ENCODE measurements around the gene C3orf62.
"Not testable (repeated sequence)": the region's sequence is repeated elsewhere in the genome, so short reads cannot be mapped to it uniquely, and the experiment has no call there.

Gene C3orf62

DNA sequence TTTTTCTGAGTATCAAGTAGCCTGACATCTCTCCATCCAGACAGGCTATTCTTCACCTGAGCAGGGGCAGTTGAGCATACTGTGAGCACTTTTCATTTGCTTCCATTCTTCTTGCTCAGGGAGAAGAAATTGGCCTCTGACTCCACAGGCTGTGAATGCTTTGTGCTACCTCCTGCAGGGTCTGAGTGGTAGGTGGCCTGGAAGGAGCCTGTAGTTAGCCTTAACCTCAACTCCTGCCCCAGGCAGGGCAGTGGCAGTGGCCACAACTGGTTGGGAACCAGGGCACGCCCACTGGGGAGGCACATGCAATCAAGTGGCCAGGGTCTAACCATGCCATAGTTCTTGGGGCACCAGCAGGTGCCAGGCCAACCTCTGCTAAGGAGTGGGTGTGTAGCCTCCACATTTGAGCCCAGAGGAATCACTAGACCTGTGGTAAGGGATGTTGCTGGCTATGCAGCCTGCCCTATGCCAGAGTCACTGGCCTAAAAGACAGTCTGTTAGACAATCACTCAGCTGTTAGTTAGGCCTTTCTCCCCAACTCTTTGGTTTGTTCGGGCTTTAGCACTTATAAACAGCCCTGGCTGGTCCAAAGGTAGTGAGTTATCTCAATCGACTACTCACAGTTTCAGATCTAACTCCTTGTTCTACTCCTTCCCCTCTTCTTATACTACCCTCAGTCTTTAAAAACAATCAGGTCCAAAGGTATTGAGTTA lies 7.4 kb downstream of the C3orf62 start:
- in situ Hi-C loops (cut with MboI; ENCODE audit: low sequenced_read_pairs), result no loop called here

DNA sequence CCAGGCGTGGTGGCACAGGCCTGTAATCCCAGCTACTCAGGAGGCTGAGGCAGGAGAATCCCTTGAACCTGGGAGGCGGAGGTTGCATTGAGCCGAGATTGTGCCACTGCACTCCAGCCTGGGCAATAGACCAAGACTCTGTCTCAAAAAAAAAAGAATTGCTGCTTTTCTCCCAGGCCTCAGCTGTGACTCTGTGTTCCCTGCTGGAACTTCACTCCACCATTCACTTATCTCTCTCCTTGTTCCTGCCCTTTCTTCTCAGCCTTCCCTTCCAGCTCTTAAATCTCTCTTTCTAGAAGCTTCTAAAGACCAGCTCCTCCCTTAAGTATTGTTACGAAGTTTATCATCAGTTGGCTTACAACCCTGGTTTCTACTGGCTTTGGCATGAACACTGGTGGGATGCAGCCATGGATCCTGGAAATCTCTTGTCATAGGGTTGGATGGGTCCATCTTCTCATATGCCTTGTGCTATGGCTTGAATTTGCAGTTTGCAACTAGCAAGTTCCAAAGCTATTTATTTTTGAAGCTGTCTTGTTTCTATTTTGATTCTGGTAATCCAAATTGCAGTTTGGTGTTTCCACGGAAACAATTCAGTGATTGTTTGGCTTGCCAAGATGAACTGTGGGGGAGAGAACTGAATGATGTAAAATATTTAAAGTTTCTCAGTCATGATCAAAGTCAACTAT lies 10.5 kb downstream of the C3orf62 start:
- in situ Hi-C loops (cut with MboI; ENCODE audit: low sequenced_read_pairs), result no loop called here

DNA sequence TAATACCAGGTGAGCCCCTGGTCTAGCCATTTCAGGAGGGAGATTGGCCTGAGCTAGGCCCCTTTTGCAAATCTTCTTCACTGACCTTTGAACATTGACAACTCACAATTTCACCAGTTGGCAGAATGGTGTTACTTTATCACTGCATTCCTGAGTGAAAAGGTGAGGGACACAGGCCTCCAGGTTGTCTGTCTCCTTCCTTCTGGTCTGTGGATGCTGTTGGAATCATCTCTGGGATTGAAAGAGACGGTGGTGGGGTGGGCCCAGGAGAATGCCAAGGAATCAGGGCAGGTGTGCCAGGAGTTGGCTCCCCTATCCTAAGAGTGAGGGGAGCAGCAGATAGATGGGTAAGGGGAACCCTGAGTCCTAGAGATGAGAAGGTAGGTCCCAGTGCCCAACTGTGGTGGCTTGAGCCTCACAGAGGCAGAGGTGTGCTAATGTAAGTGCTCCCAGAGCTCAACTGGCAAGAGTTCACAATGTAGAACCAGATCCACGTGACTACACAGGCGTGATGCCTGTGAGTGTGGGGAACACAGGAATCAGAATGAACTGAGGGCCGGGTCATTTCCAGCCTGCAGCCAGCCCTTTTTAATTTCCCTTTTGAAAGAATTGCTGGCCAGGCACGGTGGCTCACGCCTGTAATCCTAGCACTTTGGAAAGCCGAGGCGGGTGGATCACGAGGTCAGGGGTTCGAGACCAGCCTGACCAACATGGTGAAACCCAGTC lies 11.2 kb downstream of the C3orf62 start:
- in situ Hi-C loops (cut with MboI; ENCODE audit: low sequenced_read_pairs), result no loop called here

DNA sequence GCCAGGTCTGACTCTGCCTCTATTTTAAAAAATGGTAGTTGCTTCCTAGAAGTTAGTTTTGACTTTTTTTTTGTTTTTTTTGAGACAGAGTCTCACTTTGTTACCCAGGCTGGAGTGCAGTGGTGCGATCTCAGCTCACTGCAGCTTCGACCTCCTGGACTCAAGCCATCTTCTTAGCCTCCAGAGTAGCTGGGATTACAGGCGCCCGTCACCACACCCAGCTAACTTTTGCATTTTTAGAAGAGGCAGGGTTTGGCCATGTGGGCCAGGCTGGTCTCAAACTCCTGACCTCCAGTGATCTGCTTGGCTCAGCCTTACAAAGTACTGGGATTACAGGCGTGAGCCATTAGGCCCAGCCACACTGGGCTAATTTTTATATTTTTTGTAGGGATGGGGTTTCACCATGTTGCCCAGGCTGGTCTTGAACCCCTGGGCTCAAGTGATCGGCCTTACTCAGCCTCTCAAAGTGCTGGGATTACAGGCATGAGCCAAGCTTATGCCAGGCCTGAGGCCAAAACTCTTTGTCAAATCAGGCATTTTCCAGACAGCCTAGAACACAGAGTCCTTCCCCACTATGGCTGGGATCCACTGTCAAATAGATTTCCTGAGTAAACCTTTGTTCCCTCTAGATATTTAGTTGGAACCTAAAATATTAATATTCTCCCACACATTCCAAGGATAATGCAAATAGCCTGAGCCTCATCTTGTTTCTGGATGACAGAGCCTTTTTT lies 13.7 kb downstream of the C3orf62 start:
- in situ Hi-C loops (cut with MboI; ENCODE audit: low sequenced_read_pairs), result no loop called here

DNA sequence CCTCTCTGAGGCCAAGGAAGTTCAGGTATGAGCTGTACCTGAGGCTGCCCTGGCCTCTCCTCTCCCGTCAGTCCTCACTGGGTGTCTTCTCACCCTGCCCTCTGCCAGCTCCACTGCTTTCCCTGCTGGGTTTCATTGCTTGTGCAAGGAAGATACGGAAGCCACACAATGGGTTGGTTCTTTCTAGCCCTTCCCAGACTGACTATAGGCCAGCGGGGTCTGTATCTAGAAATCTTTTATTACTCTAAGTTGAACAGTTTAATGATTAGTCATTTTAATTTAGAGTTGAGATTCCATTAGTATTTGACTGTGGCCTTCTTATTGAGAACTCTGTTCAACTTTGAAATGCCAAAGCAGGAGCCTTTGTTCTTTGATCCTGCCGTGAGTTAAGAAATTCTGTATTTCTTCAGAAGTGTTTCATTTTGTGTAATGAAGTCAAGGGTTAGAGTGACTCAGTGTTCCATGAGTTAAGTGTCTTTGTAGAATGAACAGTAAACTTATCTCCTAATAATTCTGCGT lies 16.2 kb downstream of the C3orf62 start:
- in situ Hi-C loops (cut with MboI; ENCODE audit: low sequenced_read_pairs), result no loop called here

DNA sequence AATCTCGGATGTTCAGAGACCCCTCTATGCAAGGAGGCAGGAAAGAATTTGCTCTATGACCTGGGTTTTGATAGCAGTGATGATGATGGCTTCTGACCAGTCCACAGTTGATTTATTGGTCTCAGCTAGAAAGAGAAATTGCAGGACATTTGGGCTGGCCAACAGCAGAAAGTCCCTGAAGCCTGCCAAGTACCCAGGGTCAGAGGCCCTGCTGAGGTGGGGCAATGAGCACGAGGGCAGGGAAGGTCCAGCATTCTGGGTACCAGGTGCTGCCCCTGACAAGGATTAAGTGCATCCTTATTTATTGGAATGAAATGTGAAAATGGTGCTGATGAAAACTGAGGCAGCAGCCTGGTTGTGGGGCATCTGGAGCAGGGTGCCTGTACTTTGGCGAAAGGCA lies 19.8 kb downstream of the C3orf62 start:
- in situ Hi-C loops (cut with MboI; ENCODE audit: low sequenced_read_pairs), result no loop called here

- in situ Hi-C loops (cut with MboI; ENCODE audit: low sequenced_read_pairs), result no loop called here
These were observed 21.1 kb downstream of the C3orf62 start for GRCh38 chr3:49255718-49256511.

GRCh38 chr3:49255112-49255511 lies 21.9 kb downstream of the C3orf62 start:
- in situ Hi-C loops (cut with MboI; ENCODE audit: low sequenced_read_pairs), result no loop called here

DNA sequence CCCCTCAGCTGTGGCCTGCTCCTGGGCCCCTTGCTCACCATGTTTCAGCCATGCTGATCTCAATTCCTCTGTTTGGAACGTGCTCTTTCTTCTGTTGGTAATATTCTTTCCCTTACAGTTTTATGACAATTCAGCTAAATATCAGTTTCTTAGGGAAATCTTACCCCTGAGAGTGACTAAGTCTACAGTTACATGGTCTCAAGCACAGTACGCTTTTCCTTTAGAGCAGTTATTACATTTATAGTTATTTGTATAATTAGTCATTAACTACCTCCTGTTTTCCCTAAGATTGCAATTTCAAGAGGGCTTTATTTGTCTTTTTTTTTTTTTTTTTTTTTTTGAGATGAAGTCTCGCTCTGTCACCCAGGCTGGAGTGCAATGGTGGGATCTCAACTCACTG lies 23.5 kb downstream of the C3orf62 start:
- in situ Hi-C loops (cut with MboI; ENCODE audit: low sequenced_read_pairs), result no loop called here

- in situ Hi-C loops (cut with MboI; ENCODE audit: low sequenced_read_pairs), result no loop called here
These were observed 28.2 kb downstream of the C3orf62 start for GRCh38 chr3:49248840-49249227.

DNA sequence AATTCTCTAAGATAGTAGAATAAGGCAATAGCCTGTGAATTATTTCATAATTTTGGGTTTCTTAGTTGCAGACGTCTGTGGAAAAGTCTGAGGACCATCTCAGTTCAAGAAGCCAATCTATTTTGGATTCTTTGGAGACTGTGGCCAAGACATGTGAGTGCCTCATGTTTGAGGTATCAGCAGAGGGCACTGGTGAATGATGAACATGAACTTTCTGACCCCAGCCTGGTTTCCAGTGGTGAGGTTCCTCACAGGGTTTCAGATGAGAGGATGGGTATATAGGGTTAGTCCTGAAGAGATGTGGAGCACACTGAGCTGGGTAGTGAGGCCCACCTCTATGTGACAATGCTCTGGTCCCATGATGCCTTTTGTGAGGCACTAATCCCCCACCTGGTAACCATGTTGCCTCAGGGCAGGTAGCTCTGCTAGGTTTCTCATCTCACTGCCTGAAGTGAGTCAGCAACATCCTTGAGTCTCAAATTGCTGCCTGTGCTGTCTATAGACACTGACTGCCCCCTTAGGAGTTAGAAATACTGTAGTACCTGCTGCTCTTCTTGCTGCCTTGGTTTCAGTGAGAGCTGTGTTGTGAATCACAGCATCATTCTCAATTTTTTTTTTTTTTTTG lies 32.3 kb downstream of the C3orf62 start:
- in situ Hi-C loops (cut with MboI; ENCODE audit: low sequenced_read_pairs), result no loop called here

DNA sequence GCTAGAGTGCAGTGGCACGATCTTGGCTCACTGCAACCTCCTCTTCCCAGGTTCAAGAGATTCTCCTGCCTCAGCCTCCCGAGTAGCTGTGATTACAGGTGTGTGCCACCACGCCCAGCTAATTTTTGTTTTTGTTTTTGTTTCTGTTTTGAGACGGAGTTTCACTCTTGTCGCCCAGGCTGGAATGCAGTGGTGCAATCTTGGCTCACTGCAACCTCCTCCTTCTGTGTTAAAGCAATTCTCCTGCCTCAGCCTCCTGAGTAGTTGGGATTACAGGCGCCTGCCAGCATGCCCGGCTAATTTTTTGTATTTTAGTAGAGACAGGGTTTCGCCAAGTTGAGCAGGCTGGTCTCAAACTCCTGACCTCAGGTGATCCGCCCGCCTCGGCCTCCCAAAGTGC lies 36.9 kb downstream of the C3orf62 start:
- in situ Hi-C loops (cut with MboI; ENCODE audit: low sequenced_read_pairs), result not testable (repeated sequence)

DNA sequence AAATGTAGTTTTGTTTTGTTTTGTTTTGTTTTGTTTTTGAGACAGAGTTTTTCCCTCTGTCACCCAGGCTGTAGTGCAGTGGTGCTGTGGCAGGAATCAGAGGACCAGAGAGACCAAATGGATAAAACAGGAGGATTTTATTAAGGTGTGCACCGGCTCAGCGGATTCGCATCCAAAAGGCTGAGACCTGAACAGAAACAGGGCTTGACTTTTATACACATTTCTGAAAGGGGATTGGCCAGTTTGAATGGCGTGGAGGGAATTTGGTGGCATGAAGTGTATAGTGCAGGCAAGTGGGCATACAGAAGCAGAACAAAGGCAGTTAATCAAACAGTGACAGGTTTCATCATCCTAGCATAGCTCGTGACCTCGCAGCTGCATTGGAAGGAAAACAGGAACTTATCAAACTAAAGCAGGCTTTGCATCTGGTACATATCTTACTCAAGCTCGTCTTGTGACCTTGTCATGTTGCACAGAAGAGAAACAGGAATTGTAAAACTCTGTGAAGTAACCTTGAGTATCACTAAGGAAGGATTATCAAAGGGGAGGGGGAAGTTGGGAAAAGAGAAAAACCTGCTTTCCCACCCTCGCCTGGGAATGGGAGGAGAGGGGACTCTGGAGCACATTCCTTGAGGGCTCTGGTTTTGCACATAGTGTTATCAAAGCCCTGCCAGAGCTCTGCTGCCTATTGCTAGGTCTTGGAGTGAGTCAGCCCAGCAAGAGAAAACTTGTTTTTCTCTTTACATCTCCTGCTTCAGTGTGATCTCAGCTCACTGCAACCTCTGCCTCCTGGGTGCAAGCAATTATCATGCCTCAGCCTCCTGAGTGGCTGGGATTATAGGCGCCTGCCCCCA lies 38.5 kb downstream of the C3orf62 start:
- in situ Hi-C loops (cut with MboI; ENCODE audit: low sequenced_read_pairs), result no loop called here

- in situ Hi-C loops (cut with MboI; ENCODE audit: low sequenced_read_pairs), result no loop called here
These were observed 39.7 kb downstream of the C3orf62 start for GRCh38 chr3:49237344-49237743.

- in situ Hi-C loops (cut with MboI; ENCODE audit: low sequenced_read_pairs), result no loop called here
These were observed 40.8 kb downstream of the C3orf62 start for GRCh38 chr3:49236226-49236625.

GRCh38 chr3:49228817-49229216 lies 48.2 kb downstream of the C3orf62 start:
- in situ Hi-C loops (cut with MboI; ENCODE audit: low sequenced_read_pairs), result not testable (repeated sequence)

GRCh38 chr3:49222002-49222401 lies 55.0 kb downstream of the C3orf62 start:
- in situ Hi-C loops (cut with MboI; ENCODE audit: low sequenced_read_pairs), result no loop called here

- in situ Hi-C loops (cut with MboI; ENCODE audit: low sequenced_read_pairs), result not testable (repeated sequence)
These were observed 56.0 kb downstream of the C3orf62 start for GRCh38 chr3:49220985-49221563.

GRCh38 chr3:49219132-49219531 lies 57.9 kb downstream of the C3orf62 start:
- in situ Hi-C loops (cut with MboI; ENCODE audit: low sequenced_read_pairs), result no loop called here
